ENCODE results near the gene PCK2.

DNA sequence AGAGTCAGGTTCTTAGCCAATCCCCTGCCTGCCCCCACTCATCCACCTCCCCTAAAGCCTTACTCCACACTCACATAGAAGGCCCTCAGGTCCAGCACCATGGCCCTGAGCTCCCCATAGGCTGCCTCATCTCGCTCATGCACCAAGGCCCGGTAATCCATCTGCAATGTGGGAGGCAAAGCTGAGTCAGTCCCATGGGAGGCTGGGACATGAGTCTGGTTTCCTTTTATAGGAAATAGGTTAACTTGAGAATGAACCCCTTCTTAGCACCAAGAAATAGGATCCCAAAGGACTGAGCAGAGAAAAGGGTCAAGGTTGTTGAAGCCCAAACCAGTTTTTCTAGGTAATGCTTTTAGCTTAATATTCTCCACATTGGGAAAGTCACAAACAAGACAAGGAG is 49.4 kb downstream of the PCK2 start:
- TF ChIP-seq CTCF (IDR thresholded peaks at IDR 0.05; ENCODE audit: low read length) (no peak), EZH2 (optimal IDR thresholded peaks at IDR 0.05; ENCODE audit: low read depth, low read length) (no peak), EZH2phosphoT487 (IDR thresholded peaks at IDR 0.05; ENCODE audit: low read length) (no peak)
